ENCODE data around the gene CAPN10.

Gene CAPN10

GRCh38 chr2:240636563-240637115 is 50.1 kb downstream of the CAPN10 start:
- Histone ChIP-seq H2BK15ac (replicated peaks; ENCODE audit: low read depth) (no peak overlapping the region), H3K18ac (ENCODE audit: low read length) (no peak overlapping the region), H3K79me2 (ENCODE audit: control insufficient read depth, insufficient read depth, low read length) (no peaks in the 10 kb centered on the region), H4K5ac (ENCODE audit: low read length) (no peak overlapping the region), H3K4me1 (ENCODE audit: control insufficient read depth, low read depth, low read length) (no peaks in the 10 kb centered on the region), H3K4me3 (ENCODE audit: low read length) (no peak overlapping the region), H3K27me3 (ENCODE audit: insufficient read depth, low read length, poor library complexity) (no peaks in the 10 kb centered on the region), H2BK120ac (ENCODE audit: low read depth, low read length) (no peak overlapping the region), H3K27ac (ENCODE audit: low read depth, low read length) (no peak overlapping the region), H2AK5ac (ENCODE audit: low read length) (no peak overlapping the region), H3K9ac (ENCODE audit: low read length) (no peak overlapping the region), H2BK5ac (ENCODE audit: low read length) (no peak overlapping the region), H3K4me2 (ENCODE audit: low read length) (no peak overlapping the region), H3K4ac (ENCODE audit: low read depth, low read length) (no peak overlapping the region), H4K8ac (ENCODE audit: low read depth, low read length) (no peak overlapping the region), H3K23ac (ENCODE audit: low read length) (no peak overlapping the region), H3K36me3 (ENCODE audit: control insufficient read depth, insufficient read depth, low read length) (no peaks in the 10 kb centered on the region), H3K79me1 (ENCODE audit: low read length) (no peaks in the 10 kb centered on the region), H3K56ac (ENCODE audit: low read length) (no peak overlapping the region)
- no CpG with 5 or more reads among the region's 11 CpGs for WGBS (ENCODE audit: extremely low coverage, insufficient coverage, low lambda C conversion rate)
- no peak for DNase-seq

- no peak overlapping the region for H4K8ac ChIP-seq (ENCODE audit: low read depth, low read length)
- DNase-seq, result no peak
- H3K79me1 ChIP-seq (ENCODE audit: low read length), result no peaks in the 10 kb centered on the region
- no peak overlapping the region for H3K56ac ChIP-seq (ENCODE audit: low read length)
- H4K5ac ChIP-seq (ENCODE audit: low read length), result no peak overlapping the region
- H3K4me2 ChIP-seq (ENCODE audit: low read length), result no peak overlapping the region
- no CpG with 5 or more reads among the region's 17 CpGs for WGBS (ENCODE audit: extremely low coverage, insufficient coverage, low lambda C conversion rate)
- no peak overlapping the region for H3K4me3 ChIP-seq (ENCODE audit: low read length)
- H2BK120ac ChIP-seq (ENCODE audit: low read depth, low read length), result no peak overlapping the region
- H3K23ac ChIP-seq (ENCODE audit: low read length), result no peak overlapping the region
- no peak overlapping the region for H3K18ac ChIP-seq (ENCODE audit: low read length)
- no peaks in the 10 kb centered on the region for H3K79me2 ChIP-seq (ENCODE audit: control insufficient read depth, insufficient read depth, low read length)
- H3K27me3 ChIP-seq (ENCODE audit: insufficient read depth, low read length, poor library complexity), result no peaks in the 10 kb centered on the region
- H2BK5ac ChIP-seq (ENCODE audit: low read length), result no peak overlapping the region
- no peaks in the 10 kb centered on the region for H3K36me3 ChIP-seq (ENCODE audit: control insufficient read depth, insufficient read depth, low read length)
- no peak overlapping the region for H3K4ac ChIP-seq (ENCODE audit: low read depth, low read length)
- no peak overlapping the region for H2AK5ac ChIP-seq (ENCODE audit: low read length)
- no peaks in the 10 kb centered on the region for H3K4me1 ChIP-seq (ENCODE audit: control insufficient read depth, low read depth, low read length)
- H2BK15ac ChIP-seq (replicated peaks; ENCODE audit: low read depth), result no peak overlapping the region
- no peak overlapping the region for H3K27ac ChIP-seq (ENCODE audit: low read depth, low read length)
- no peak overlapping the region for H3K9ac ChIP-seq (ENCODE audit: low read length)
These were observed 50.8 kb downstream of the CAPN10 start for GRCh38 chr2:240637116-240637900.

GRCh38 chr2:240637901-240638345 is 51.4 kb downstream of the CAPN10 start:
- Histone ChIP-seq H3K79me1 (ENCODE audit: low read length) (no peaks in the 10 kb centered on the region), H3K36me3 (ENCODE audit: control insufficient read depth, insufficient read depth, low read length) (no peaks in the 10 kb centered on the region), H3K18ac (ENCODE audit: low read length) (no peak overlapping the region), H2BK120ac (ENCODE audit: low read depth, low read length) (no peak overlapping the region), H3K56ac (ENCODE audit: low read length) (no peak overlapping the region), H2BK5ac (ENCODE audit: low read length) (no peak overlapping the region), H3K27me3 (ENCODE audit: insufficient read depth, low read length, poor library complexity) (no peaks in the 10 kb centered on the region), H4K5ac (ENCODE audit: low read length) (no peak overlapping the region), H3K23ac (ENCODE audit: low read length) (no peak overlapping the region), H3K9ac (ENCODE audit: low read length) (no peak overlapping the region), H2BK15ac (replicated peaks; ENCODE audit: low read depth) (no peak overlapping the region), H2AK5ac (ENCODE audit: low read length) (no peak overlapping the region), H3K4me2 (ENCODE audit: low read length) (no peak overlapping the region), H3K27ac (ENCODE audit: low read depth, low read length) (no peak overlapping the region), H3K4ac (ENCODE audit: low read depth, low read length) (no peak overlapping the region), H4K8ac (ENCODE audit: low read depth, low read length) (no peak overlapping the region), H3K4me3 (ENCODE audit: low read length) (no peak overlapping the region), H3K4me1 (ENCODE audit: control insufficient read depth, low read depth, low read length) (no peaks in the 10 kb centered on the region), H3K79me2 (ENCODE audit: control insufficient read depth, insufficient read depth, low read length) (no peaks in the 10 kb centered on the region)
- DNase-seq, result no peak
- WGBS (ENCODE audit: extremely low coverage, insufficient coverage, low lambda C conversion rate), result no CpG with 5 or more reads among the region's 8 CpGs

GRCh38 chr2:240638512-240639160 is 52.1 kb downstream of the CAPN10 start:
- Histone ChIP-seq H3K4me3 (ENCODE audit: low read length) (no peak overlapping the region), H2AK5ac (ENCODE audit: low read length) (no peak overlapping the region), H3K36me3 (ENCODE audit: control insufficient read depth, insufficient read depth, low read length) (no peaks in the 10 kb centered on the region), H4K8ac (ENCODE audit: low read depth, low read length) (no peak overlapping the region), H3K4me1 (ENCODE audit: control insufficient read depth, low read depth, low read length) (no peaks in the 10 kb centered on the region), H4K5ac (ENCODE audit: low read length) (no peak overlapping the region), H2BK15ac (replicated peaks; ENCODE audit: low read depth) (no peak overlapping the region), H3K27ac (ENCODE audit: low read depth, low read length) (no peak overlapping the region), H3K18ac (ENCODE audit: low read length) (no peak overlapping the region), H2BK120ac (ENCODE audit: low read depth, low read length) (no peak overlapping the region), H3K79me2 (ENCODE audit: control insufficient read depth, insufficient read depth, low read length) (no peaks in the 10 kb centered on the region), H2BK5ac (ENCODE audit: low read length) (no peak overlapping the region), H3K4me2 (ENCODE audit: low read length) (no peak overlapping the region), H3K23ac (ENCODE audit: low read length) (no peak overlapping the region), H3K9ac (ENCODE audit: low read length) (no peak overlapping the region), H3K4ac (ENCODE audit: low read depth, low read length) (no peak overlapping the region), H3K27me3 (ENCODE audit: insufficient read depth, low read length, poor library complexity) (no peaks in the 10 kb centered on the region), H3K79me1 (ENCODE audit: low read length) (no peaks in the 10 kb centered on the region), H3K56ac (ENCODE audit: low read length) (no peak overlapping the region)
- DNase-seq, result no peak
- WGBS (ENCODE audit: extremely low coverage, insufficient coverage, low lambda C conversion rate), result no CpG with 5 or more reads among the region's 18 CpGs

- Histone ChIP-seq H3K4me1 (ENCODE audit: control insufficient read depth, low read depth, low read length) (no peaks in the 10 kb centered on the region), H3K4me2 (ENCODE audit: low read length) (no peak overlapping the region)
- no CpG with 5 or more reads among the region's 18 CpGs for WGBS (ENCODE audit: extremely low coverage, insufficient coverage, low lambda C conversion rate)
These were observed 53.0 kb downstream of the CAPN10 start for GRCh38 chr2:240639566-240639965.

More at GRCh38 chr2:240639566-240639965, 53.0 kb downstream of the CAPN10 start:
- Histone ChIP-seq H3K27ac (ENCODE audit: low read depth, low read length) (no peak overlapping the region), H2AK5ac (ENCODE audit: low read length) (no peak overlapping the region), H3K4me3 (ENCODE audit: low read length) (no peak overlapping the region), H3K4ac (ENCODE audit: low read depth, low read length) (no peak overlapping the region), H4K5ac (ENCODE audit: low read length) (no peak overlapping the region), H2BK120ac (ENCODE audit: low read depth, low read length) (no peak overlapping the region), H3K9ac (ENCODE audit: low read length) (no peak overlapping the region), H4K8ac (ENCODE audit: low read depth, low read length) (no peak overlapping the region), H3K79me1 (ENCODE audit: low read length) (no peaks in the 10 kb centered on the region), H3K56ac (ENCODE audit: low read length) (no peak overlapping the region), H3K79me2 (ENCODE audit: control insufficient read depth, insufficient read depth, low read length) (no peaks in the 10 kb centered on the region), H3K18ac (ENCODE audit: low read length) (no peak overlapping the region), H2BK5ac (ENCODE audit: low read length) (no peak overlapping the region), H3K27me3 (ENCODE audit: insufficient read depth, low read length, poor library complexity) (no peaks in the 10 kb centered on the region), H3K23ac (ENCODE audit: low read length) (no peak overlapping the region), H2BK15ac (replicated peaks; ENCODE audit: low read depth) (no peak overlapping the region), H3K36me3 (ENCODE audit: control insufficient read depth, insufficient read depth, low read length) (no peaks in the 10 kb centered on the region)
- no peak for DNase-seq
